Epithelial cell of esophagus (primary cell): ENCODE results near the gene NELL1.

Experiments used
- DNase-seq: peaks from one replicate; pipeline ENCODE4 v3.0.0; 2010; ENCODE audit warnings: low read depth
- H3K4me3 ChIP-seq: 2 replicates; pipeline ENCODE4 v1.5.1; 2011; ENCODE audit warnings: mild to moderate bottlenecking, low read length, control low read depth
- TF ChIP-seq, protein P1 (sequence below): IDR thresholded peaks from 2 replicates; pipeline ENCODE4 v1.5.1; 2011; ENCODE audit warnings: low read depth, mild to moderate bottlenecking, low read length, control low read depth, inconsistent platforms; ENCODE audit not compliant: insufficient read depth; ENCODE audit errors: missing control alignments

Gene NELL1

DNA sequence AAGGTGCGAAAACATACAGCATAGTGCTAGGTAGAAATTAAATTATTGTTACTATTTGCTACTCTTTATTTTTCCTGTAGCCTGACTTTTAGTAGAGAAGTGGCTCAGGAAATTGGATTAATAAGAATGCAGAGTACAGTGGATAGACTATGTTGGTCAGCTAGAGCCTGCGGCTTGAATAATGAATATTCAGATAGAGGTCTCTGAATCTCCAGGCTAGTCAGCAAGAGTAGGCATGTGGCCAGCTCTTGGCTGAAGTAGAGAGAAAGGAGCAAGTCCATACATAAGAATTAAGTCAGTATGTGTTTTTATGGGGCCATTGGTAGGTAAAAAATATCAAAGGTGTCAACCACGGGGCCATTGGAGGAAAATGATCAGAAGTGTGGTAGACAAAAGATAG, 413.5 kb downstream of the NELL1 start:
- TF ChIP-seq, protein P1, sequence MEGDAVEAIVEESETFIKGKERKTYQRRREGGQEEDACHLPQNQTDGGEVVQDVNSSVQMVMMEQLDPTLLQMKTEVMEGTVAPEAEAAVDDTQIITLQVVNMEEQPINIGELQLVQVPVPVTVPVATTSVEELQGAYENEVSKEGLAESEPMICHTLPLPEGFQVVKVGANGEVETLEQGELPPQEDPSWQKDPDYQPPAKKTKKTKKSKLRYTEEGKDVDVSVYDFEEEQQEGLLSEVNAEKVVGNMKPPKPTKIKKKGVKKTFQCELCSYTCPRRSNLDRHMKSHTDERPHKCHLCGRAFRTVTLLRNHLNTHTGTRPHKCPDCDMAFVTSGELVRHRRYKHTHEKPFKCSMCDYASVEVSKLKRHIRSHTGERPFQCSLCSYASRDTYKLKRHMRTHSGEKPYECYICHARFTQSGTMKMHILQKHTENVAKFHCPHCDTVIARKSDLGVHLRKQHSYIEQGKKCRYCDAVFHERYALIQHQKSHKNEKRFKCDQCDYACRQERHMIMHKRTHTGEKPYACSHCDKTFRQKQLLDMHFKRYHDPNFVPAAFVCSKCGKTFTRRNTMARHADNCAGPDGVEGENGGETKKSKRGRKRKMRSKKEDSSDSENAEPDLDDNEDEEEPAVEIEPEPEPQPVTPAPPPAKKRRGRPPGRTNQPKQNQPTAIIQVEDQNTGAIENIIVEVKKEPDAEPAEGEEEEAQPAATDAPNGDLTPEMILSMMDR, result no peak
- H3K4me3 ChIP-seq, result no peak overlapping the region

DNA sequence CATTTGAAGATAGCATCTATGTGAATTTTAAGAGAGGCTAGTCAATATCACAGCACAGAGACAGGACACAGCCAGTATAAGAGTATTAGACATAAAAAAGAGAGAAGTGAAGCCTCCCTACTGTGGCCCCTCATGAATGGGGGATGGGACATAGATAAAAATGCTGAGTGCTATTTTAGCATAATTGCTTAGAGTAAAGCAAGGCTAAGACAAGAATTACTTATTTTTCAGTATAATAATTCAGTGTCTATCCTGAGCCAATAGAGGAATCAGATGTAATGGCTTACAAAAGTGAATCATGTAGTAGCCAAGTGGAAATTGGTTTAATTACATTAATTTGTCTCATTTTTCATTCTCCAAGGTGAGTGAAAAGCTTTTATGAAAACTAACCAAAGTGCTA, 419.5 kb downstream of the NELL1 start:
- H3K4me3 ChIP-seq, result no peak overlapping the region
- TF ChIP-seq, protein P1, result no peak
- DNase-seq, result no peak

More for the DNA sequence above, 413.5 kb downstream of the NELL1 start:
- no peak for DNase-seq

DNA sequence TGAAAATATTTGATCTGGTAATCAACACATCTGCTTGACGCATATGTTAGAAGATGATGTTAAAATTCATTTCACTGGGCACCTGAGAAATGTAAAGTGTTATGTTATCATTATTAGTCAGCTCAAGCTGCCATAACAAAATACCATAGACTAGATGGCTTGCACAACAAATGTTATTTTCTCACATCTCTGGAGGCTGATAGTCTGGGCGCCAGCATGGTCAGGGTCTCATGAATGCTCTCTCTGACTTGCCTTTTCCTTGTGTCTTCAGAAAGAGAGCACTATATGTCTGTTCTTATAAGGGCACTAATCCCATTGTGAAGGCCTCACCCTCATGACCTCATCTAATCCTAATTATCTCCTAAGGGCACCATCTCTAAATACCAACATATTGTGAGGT, 435.3 kb downstream of the NELL1 start:
- no peak overlapping the region for H3K4me3 ChIP-seq
- no peak for DNase-seq
- TF ChIP-seq, protein P1, result no peak

DNA sequence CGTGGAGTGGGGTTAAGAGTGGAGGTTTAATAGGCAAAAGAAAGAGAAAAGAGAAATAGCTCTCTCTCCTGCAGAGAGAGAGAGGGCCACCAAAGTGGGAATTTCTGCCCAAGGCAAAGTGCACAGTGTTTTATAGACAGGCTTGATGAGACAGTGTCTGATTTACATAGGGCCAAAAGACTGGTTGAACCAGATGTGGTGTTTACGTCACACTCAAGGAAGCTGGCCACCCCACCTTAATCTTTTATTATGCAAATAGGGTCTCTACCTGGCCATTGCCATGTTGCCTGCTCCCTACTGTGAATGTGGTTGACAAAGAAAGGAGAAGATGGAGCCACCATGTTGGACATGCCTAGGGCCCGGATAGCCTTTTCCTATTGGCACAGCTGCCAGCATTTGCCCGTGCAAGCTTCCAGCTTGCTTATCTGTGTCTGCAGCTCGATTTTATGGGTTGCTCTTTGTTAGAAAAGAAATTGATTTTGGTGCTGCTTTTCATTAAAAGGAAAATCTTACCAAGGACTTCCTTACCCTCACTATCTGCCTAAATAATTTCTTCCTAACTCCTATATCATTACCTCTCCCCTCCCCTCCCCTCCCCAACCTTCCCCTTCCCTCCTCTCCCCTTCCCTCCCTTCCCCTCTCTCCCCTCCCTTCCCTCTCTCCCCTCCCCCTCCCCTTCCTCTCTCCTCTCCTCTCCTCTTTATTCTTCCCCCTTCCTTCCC, 436.0 kb downstream of the NELL1 start:
- DNase-seq, result peak; percentile 43
- H3K4me3 ChIP-seq, result no peak overlapping the region
- TF ChIP-seq, protein P1, result no peak

DNA sequence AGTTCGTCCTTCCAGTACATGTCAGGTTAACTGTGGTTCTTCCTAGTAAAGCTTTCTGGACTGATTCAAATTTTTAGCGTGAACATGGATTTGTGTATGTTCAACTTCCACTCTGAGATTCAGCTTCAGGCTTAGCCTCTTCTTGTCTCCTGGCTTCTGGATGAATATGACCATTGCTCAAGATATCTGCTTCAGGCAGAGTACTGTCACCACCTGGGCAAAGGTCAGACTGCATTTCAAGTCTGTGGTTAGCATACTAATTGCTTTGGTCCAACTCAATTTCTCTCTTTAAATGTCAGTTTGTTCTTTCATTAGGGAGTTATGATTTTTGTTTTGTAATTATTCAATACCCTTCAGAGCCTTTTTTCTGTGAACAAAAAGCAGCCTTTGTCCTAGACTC, 440.0 kb downstream of the NELL1 start:
- H3K4me3 ChIP-seq, result no peak overlapping the region
- peak; percentile 1 for DNase-seq
- TF ChIP-seq, protein P1, result no peak

DNA sequence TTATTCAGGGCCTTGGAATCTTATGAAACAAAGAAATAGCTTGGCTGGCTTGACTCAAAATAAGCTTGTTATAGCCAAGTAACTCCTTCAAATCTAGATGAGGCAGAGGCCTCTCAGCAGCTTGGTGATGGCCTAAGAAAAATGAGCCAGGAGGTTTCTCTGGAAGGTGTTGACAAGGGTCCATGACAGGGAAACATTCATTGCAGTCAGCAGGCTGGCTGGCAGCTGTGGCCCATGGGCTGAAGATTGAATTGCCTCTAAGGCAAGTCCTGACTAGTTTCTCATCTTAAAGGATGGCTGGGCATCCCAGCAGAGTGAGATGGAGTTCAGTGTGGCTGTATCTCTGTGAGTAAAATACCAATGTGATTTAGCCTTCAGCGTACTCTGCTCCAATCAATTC, 441.0 kb downstream of the NELL1 start:
- peak; percentile 7 for DNase-seq
- TF ChIP-seq, protein P1, result no peak
- no peak overlapping the region for H3K4me3 ChIP-seq

DNA sequence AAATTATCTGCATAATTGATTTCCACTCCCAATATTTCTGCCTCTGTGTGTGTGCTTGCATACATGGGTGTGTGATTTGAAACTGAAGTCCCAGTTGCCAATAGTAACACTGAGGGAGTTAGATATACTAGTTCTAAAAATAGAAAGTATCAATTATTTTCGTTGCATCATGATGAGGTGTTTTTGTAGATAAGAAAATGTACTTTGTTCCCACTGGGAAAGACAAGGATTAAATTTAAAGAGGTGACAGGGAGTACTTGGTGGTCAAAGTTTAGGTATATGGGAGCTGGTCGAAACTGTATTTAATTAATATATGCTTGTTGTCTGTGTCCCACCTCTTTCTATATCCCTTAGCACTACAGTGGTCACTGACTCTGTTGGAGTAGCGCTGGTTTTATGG, 444.5 kb downstream of the NELL1 start:
- TF ChIP-seq, protein P1, result no peak
- DNase-seq, result no peak
- no peak overlapping the region for H3K4me3 ChIP-seq
